ENCODE measurements around the gene TBX18.

Gene TBX18

GRCh38 chr6:84648444-84648843, 116.0 kb downstream of the TBX18 start:
- H3K9ac ChIP-seq (ENCODE audit: insufficient read length), result no peak overlapping the region
- no peak for DNase-seq (ENCODE audit: low read depth, low spot score)
- TF ChIP-seq EZH2 (IDR thresholded peaks at IDR 0.05), result no peak
- no peak for TF ChIP-seq FOXP2 (optimal IDR thresholded peaks at IDR 0.05; ENCODE audit: control extremely low read depth, extremely low read length, insufficient read depth)
- no peak for TF ChIP-seq POLR2AphosphoS5 (IDR thresholded peaks at IDR 0.05; ENCODE audit: borderline replicate concordance, low read depth, low read length)

DNA sequence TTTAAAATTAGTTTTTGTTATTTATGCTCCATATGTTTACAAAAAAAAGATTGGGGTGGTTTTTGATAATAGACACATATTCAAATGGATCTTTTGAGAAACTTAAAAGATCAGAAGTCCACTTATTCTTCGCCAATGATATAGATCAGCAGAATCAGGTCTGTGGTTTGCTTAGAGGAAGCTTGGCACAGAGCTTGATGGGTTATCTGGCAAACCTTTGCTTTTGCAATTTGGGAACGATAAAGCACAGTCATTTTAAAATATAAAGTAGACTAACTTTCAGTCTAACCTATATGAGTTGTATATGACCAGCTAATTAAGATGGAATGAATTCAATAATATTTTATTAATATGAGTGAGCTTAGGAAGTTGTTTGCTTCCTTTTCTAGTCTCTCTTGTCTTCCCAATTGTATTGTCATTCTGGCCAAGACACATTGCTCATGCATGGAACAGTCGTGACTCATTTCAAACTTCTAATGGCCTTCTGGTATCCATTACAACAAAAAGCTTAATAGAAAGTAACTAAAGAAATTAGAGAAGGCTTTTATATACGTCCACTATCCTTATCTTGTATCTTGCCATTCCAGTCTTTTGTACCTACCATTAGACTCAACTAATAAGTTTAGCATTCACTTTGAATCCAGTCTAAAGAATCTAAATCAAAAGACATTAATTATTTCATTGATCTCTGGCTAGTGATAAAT, 118.7 kb downstream of the TBX18 start:
- H3K27ac ChIP-seq, result no peak overlapping the region
- TF ChIP-seq EZH2 (IDR thresholded peaks at IDR 0.05) (no peak), POLR2AphosphoS5 (IDR thresholded peaks at IDR 0.05; ENCODE audit: borderline replicate concordance, low read depth, low read length) (no peak), FOXP2 (optimal IDR thresholded peaks at IDR 0.05; ENCODE audit: control extremely low read depth, extremely low read length, insufficient read depth) (no peak)
- no peak for DNase-seq (ENCODE audit: low read depth, low spot score)
- H3K9ac ChIP-seq (ENCODE audit: insufficient read length), result no peak overlapping the region
- no peak overlapping the region for H3K4me3 ChIP-seq
- H3K9me3 ChIP-seq (ENCODE audit: low read depth, low read length), result no peaks in the 10 kb centered on the region
- H3K36me3 ChIP-seq (ENCODE audit: insufficient read depth, low read length), result no peaks in the 10 kb centered on the region

More at GRCh38 chr6:84648444-84648843, 116.0 kb downstream of the TBX18 start:
- Histone ChIP-seq H3K9me3 (ENCODE audit: low read depth, low read length) (no peaks in the 10 kb centered on the region), H3K36me3 (ENCODE audit: insufficient read depth, low read length) (no peaks in the 10 kb centered on the region), H3K27ac (no peak overlapping the region), H3K4me3 (no peak overlapping the region)

- no peak for TF ChIP-seq EZH2 (IDR thresholded peaks at IDR 0.05)
- no peak for TF ChIP-seq FOXP2 (optimal IDR thresholded peaks at IDR 0.05; ENCODE audit: control extremely low read depth, extremely low read length, insufficient read depth)
- no peak for TF ChIP-seq POLR2AphosphoS5 (IDR thresholded peaks at IDR 0.05; ENCODE audit: borderline replicate concordance, low read depth, low read length)
- no peak overlapping the region for H3K9ac ChIP-seq (ENCODE audit: insufficient read length)
- DNase-seq (ENCODE audit: low read depth, low spot score), result no peak
- no peak overlapping the region for H3K4me3 ChIP-seq
- H3K27ac ChIP-seq, result no peak overlapping the region
- H3K36me3 ChIP-seq (ENCODE audit: insufficient read depth, low read length), result no peaks in the 10 kb centered on the region
- H3K9me3 ChIP-seq (ENCODE audit: low read depth, low read length), result no peaks in the 10 kb centered on the region
Observed at GRCh38 chr6:84645000-84645399, 119.4 kb downstream of the TBX18 start.

GRCh38 chr6:84643778-84644177, 120.6 kb downstream of the TBX18 start:
- Histone ChIP-seq H3K4me3 (no peak overlapping the region), H3K9me3 (ENCODE audit: low read depth, low read length) (no peaks in the 10 kb centered on the region), H3K27ac (no peak overlapping the region), H3K9ac (ENCODE audit: insufficient read length) (no peak overlapping the region), H3K36me3 (ENCODE audit: insufficient read depth, low read length) (no peaks in the 10 kb centered on the region)
- TF ChIP-seq POLR2AphosphoS5 (IDR thresholded peaks at IDR 0.05; ENCODE audit: borderline replicate concordance, low read depth, low read length), result no peak
- no peak for TF ChIP-seq FOXP2 (optimal IDR thresholded peaks at IDR 0.05; ENCODE audit: control extremely low read depth, extremely low read length, insufficient read depth)
- TF ChIP-seq EZH2 (IDR thresholded peaks at IDR 0.05), result no peak
- DNase-seq (ENCODE audit: low read depth, low spot score), result no peak

DNA sequence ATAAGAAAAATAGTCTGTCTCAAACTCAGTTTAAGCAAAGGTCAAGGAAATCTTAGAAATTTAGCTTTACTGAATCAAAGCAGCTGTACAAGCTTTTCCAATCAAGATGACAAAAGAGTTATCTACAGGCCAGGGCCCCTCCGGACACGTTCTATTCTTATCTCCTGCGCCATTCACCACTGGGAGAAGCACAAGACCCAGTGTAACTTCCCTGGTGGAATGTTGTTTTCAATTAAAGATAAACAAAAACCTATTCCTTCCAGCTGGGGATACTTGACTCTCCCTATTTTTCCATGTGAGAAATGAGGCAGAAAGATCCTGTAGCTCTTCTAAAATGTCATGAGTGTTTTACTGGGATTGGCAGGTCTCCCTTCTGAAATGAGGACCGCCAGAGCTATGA, 123.3 kb downstream of the TBX18 start:
- TF ChIP-seq EZH2 (IDR thresholded peaks at IDR 0.05), result no peak
- no peak for TF ChIP-seq FOXP2 (optimal IDR thresholded peaks at IDR 0.05; ENCODE audit: control extremely low read depth, extremely low read length, insufficient read depth)
- no peak for TF ChIP-seq POLR2AphosphoS5 (IDR thresholded peaks at IDR 0.05; ENCODE audit: borderline replicate concordance, low read depth, low read length)
- no peaks in the 10 kb centered on the region for H3K9me3 ChIP-seq (ENCODE audit: low read depth, low read length)
- H3K4me3 ChIP-seq, result no peak overlapping the region
- H3K36me3 ChIP-seq (ENCODE audit: insufficient read depth, low read length), result no peaks in the 10 kb centered on the region
- DNase-seq (ENCODE audit: low read depth, low spot score), result no peak
- H3K27ac ChIP-seq, result no peak overlapping the region
- no peak overlapping the region for H3K9ac ChIP-seq (ENCODE audit: insufficient read length)

GRCh38 chr6:84639396-84639795, 125.0 kb downstream of the TBX18 start:
- TF ChIP-seq POLR2AphosphoS5 (IDR thresholded peaks at IDR 0.05; ENCODE audit: borderline replicate concordance, low read depth, low read length) (no peak), FOXP2 (optimal IDR thresholded peaks at IDR 0.05; ENCODE audit: control extremely low read depth, extremely low read length, insufficient read depth) (no peak), EZH2 (IDR thresholded peaks at IDR 0.05) (no peak)
- H3K9ac ChIP-seq (ENCODE audit: insufficient read length), result no peak overlapping the region
- H3K9me3 ChIP-seq (ENCODE audit: low read depth, low read length), result no peaks in the 10 kb centered on the region
- no peaks in the 10 kb centered on the region for H3K36me3 ChIP-seq (ENCODE audit: insufficient read depth, low read length)
- H3K4me3 ChIP-seq, result no peak overlapping the region
- no peak for DNase-seq (ENCODE audit: low read depth, low spot score)
- H3K27ac ChIP-seq, result no peak overlapping the region

DNA sequence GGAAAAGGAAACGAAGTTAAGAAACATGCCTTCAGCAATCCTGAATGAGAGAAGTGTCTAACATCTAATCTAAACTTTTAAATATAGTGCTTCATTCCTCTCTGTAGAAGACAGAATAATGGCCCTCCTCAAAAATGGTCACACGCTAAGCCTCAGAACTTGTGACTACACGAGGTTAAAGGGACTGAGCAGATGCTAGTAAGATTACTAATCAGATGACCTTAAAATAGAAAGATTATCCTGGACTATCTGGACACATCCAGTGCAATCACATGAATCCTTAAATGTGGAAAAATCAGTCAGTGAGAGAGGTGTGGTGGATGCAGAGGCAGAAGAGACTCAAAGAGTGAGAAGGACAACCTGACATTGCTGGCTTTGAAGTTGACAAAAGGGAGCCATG, 126.1 kb downstream of the TBX18 start:
- Histone ChIP-seq H3K36me3 (ENCODE audit: insufficient read depth, low read length) (no peaks in the 10 kb centered on the region), H3K9me3 (ENCODE audit: low read depth, low read length) (no peaks in the 10 kb centered on the region), H3K27ac (no peak overlapping the region), H3K9ac (ENCODE audit: insufficient read length) (no peak overlapping the region), H3K4me3 (no peak overlapping the region)
- TF ChIP-seq FOXP2 (optimal IDR thresholded peaks at IDR 0.05; ENCODE audit: control extremely low read depth, extremely low read length, insufficient read depth) (no peak), EZH2 (IDR thresholded peaks at IDR 0.05) (no peak), POLR2AphosphoS5 (IDR thresholded peaks at IDR 0.05; ENCODE audit: borderline replicate concordance, low read depth, low read length) (no peak)
- DNase-seq (ENCODE audit: low read depth, low spot score), result no peak
